HG03039 (cell line): ENCODE results near the gene CTR9.

Experiments used
- ATAC-seq: cut with Tn5 transposase; IDR thresholded peaks from one replicate; pipeline ENCODE4 v1.9.1; 2021; ENCODE audit warnings: mild to moderate bottlenecking, moderate library complexity; ENCODE audit not compliant: unreplicated experiment

Gene CTR9

GRCh38 chr11:10742460-10743208 is 8.4 kb upstream of the CTR9 start:
- ATAC-seq, result no peak

GRCh38 chr11:10743354-10744000 is 7.6 kb upstream of the CTR9 start:
- ATAC-seq, result no peak

- no peak for ATAC-seq
These were observed 6.8 kb upstream of the CTR9 start for GRCh38 chr11:10744206-10744605.

- ATAC-seq, result no peak
These were observed 4.2 kb upstream of the CTR9 start for GRCh38 chr11:10746871-10747270.

GRCh38 chr11:10747733-10748132 is 3.3 kb upstream of the CTR9 start:
- ATAC-seq, result no peak

GRCh38 chr11:10749476-10749875 is 1.6 kb upstream of the CTR9 start:
- no peak for ATAC-seq

- peak; percentile 11 for ATAC-seq
These were observed 515 bp downstream of the CTR9 start for GRCh38 chr11:10751581-10751940.

- no peak for ATAC-seq
These were observed 1.0 kb downstream of the CTR9 start for GRCh38 chr11:10752061-10752460.

- no peak for ATAC-seq
These were observed 1.4 kb downstream of the CTR9 start for GRCh38 chr11:10752486-10752885.

GRCh38 chr11:10758957-10759356 is 7.9 kb downstream of the CTR9 start:
- ATAC-seq, result no peak

GRCh38 chr11:10761085-10761698 is 10.1 kb downstream of the CTR9 start:
- ATAC-seq, result no peak

GRCh38 chr11:10762185-10762584 is 11.1 kb downstream of the CTR9 start:
- peak; percentile 73 for ATAC-seq

GRCh38 chr11:10762913-10763421 is 11.9 kb downstream of the CTR9 start:
- no peak for ATAC-seq

GRCh38 chr11:10763766-10764165 is 12.7 kb downstream of the CTR9 start:
- ATAC-seq, result no peak

GRCh38 chr11:10764412-10764811 is 13.4 kb downstream of the CTR9 start:
- no peak for ATAC-seq

GRCh38 chr11:10770626-10771254 is 19.7 kb downstream of the CTR9 start:
- no peak for ATAC-seq

GRCh38 chr11:10771457-10771856 is 20.4 kb downstream of the CTR9 start:
- ATAC-seq, result no peak

GRCh38 chr11:10774811-10775210 is 23.8 kb downstream of the CTR9 start:
- ATAC-seq, result no peak

- ATAC-seq, result no peak
These were observed 26.3 kb downstream of the CTR9 start for GRCh38 chr11:10777393-10777793.

- no peak for ATAC-seq
These were observed 26.8 kb downstream of the CTR9 start for GRCh38 chr11:10777806-10778205.

GRCh38 chr11:10778217-10778970 is 27.3 kb downstream of the CTR9 start:
- ATAC-seq, result no peak
